Measurements from ENCODE around the gene PFDN2.

DNA sequence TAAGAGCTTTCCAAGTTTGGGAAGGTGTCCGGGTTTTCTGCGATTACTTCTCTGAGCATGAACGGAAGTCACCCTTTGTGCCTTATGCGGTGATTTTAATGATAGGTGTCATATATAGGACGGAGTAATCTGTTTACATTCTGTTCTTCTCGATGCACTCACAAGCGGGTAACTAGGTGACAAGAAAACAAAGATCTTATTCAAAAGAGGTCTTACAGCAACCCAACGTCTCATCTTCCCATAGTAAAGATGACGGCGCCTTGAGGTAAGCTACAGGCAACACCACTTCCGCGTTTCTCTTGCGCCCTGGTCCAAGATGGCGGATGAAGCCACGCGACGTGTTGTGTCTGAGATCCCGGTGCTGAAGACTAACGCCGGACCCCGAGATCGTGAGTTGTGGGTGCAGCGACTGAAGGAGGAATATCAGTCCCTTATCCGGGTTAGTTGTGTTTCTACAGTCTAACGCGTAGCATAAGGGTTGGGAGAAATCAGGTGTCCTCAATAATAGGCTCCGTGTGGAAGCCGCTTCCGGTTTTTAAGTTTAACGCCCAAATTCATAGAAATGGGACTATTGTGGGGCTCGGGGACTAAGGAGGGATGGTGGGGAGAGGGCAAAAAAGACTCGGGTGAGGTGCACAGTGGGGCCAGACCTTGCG lies 36.0 kb upstream of the PFDN2 start, which contains the start of gene UFC1:
- TF ChIP-seq ZFX (IDR thresholded peaks at IDR 0.05) = no peak
- TF ChIP-seq, protein P1, sequence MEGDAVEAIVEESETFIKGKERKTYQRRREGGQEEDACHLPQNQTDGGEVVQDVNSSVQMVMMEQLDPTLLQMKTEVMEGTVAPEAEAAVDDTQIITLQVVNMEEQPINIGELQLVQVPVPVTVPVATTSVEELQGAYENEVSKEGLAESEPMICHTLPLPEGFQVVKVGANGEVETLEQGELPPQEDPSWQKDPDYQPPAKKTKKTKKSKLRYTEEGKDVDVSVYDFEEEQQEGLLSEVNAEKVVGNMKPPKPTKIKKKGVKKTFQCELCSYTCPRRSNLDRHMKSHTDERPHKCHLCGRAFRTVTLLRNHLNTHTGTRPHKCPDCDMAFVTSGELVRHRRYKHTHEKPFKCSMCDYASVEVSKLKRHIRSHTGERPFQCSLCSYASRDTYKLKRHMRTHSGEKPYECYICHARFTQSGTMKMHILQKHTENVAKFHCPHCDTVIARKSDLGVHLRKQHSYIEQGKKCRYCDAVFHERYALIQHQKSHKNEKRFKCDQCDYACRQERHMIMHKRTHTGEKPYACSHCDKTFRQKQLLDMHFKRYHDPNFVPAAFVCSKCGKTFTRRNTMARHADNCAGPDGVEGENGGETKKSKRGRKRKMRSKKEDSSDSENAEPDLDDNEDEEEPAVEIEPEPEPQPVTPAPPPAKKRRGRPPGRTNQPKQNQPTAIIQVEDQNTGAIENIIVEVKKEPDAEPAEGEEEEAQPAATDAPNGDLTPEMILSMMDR (conservative IDR thresholded peaks at IDR 0.05) = no peak

All from C4-2B (cell line).